GM18861 (cell line): ENCODE results near the gene DAB2IP.
"Not testable (repeated sequence)": the region's sequence is repeated elsewhere in the genome, so short reads cannot be mapped to it uniquely, and the experiment has no call there.

Source experiments
- ATAC-seq: cut with Tn5 transposase; IDR thresholded peaks from one replicate; pipeline ENCODE4 v1.9.1; 2021; ENCODE audit not compliant: unreplicated experiment

DAB2IP gene

DNA sequence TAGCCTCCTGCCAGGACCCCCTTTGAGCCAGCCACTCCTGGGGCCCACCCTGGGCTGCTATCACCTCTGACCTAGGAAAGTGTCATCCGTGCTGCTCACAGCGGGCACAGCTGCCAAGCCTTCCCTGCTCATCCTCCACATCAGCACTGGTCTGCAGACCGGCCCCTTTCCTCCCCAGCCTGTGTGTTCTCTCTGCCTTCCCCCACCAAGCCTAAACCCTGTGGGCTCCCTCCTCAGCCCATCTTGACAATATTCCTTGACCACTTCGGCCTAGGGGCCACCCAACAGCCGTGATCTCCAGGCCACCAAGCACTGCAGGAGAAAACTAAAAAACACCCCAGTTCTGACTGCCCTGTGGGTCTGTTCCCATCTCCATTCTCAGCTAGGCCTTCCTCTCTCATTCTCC is 135.1 kb downstream of the DAB2IP start:
- ATAC-seq = no peak

DNA sequence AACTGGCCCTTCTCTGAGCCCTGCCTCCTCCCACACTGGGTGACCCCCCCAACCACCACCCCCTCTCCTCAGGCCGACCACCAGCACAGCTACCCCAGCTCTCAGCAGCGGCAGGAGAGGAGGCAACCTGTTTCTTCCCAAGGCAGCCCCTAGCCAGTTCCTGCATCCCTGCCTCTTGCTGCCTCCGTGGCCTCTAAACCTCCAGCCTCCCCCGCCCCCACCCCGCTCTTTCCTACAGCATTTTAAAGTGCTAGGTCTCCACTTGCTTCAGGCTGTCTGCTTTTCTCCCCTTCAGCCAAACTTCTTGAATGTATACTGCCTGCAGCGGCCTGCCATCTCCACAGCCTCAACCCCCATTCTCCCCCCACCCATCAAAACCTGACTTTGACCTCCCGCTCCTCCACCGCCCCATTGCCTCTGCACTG is 135.6 kb downstream of the DAB2IP start:
- ATAC-seq = no peak

DNA sequence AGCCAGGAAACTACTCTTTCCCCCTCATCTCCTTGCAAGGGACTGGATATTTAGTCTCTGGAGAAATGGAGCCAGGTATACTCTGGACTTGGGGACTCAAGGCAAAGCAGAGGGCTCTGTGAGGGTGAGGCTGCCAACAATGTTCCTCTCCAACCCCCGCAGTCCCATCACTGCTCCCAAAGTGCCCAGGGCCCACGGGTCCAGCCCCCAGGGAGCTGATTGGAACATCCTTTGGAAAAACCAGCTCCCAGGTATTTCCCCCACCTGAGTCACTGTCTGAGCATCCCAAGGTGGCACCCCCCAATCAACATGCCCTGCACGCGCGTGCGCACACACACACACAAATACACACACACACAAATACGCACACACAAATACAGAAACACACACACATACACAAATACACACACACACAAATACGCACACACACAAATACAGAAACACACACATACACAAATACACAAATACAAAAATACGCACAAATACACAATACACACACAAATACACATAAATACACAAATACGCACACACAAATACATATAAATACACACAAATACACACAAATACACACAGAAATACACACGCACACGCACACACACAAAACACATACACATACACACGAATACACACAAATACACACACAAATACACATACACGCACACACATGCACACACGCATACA is 137.4 kb downstream of the DAB2IP start:
- ATAC-seq = no peak

DNA sequence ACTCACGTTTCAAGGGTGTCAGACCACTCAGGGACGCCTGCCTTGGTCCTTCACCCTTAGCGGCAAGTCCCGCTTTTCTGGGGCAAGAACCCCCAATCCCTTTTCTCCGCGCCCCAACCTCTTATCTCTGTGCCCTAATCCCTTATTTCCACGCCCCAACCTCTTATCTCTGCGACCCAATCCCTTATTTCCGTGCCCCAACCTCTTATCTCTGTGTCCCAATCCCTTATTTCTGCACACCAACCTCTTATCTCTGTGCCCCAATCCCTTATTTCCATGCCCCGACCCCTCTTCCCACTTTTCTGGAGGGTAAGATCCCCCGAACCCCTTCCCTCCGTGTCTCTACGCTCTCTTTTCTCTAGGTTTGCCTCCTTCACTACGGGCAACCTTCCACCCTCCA is 139.4 kb downstream of the DAB2IP start:
- ATAC-seq = no peak

DNA sequence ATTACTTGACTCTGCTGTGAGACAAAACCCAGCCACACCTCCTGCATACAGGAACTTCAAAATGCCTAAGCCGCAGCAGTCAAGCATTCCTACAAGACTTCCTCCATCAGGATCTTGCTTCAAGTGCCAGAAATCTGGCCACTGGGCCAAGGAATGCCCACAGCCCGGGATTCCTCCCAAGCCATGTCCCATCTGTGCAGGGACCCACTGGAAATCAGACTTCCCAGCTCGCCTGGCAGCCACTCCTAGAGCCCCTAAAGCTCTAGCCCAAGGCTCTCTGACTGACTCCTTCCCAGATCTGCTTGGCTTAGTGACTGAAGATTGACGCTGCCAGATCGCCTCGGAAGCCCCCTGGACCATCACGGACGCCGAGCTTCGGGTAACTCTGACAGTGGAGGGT is 141.0 kb downstream of the DAB2IP start:
- not testable (repeated sequence) for ATAC-seq

DNA sequence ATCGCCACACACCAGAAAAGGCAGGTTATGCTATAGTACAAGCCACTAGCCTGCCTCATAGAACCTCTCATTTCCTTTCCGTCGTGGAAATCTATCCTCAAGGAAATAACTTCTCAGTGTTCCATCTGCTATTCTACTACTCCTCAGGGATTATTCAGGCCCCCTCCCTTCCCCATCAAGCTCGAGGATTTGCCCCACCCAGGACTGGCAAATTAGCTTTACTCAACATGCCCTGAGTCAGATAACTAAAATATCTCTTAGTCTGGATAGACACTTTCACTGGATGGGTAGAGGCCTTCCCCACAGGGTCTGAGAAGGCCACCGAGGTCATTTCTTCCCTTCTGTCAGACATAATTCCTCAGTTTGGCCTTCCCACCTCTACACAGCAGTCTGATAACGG is 142.9 kb downstream of the DAB2IP start:
- ATAC-seq = not testable (repeated sequence)

DNA sequence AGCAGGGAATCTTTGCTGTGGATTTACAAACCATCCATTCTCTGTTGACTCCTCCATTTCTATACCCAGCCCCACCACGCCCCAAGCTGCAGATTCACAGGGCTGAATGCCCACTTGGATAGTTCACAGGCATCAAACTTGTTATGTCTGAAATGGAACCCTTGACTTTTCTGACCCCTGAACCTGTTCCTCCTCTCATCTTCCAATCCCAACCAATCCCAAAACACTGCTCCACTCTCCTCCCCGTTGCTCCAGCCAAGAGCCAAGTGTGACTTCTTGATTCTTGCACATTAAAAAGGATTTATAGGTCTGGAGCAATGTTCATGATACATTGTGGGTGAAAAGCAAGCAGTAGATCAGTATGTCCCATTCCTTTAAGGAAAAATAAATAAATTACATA is 145.6 kb downstream of the DAB2IP start:
- ATAC-seq = no peak

DNA sequence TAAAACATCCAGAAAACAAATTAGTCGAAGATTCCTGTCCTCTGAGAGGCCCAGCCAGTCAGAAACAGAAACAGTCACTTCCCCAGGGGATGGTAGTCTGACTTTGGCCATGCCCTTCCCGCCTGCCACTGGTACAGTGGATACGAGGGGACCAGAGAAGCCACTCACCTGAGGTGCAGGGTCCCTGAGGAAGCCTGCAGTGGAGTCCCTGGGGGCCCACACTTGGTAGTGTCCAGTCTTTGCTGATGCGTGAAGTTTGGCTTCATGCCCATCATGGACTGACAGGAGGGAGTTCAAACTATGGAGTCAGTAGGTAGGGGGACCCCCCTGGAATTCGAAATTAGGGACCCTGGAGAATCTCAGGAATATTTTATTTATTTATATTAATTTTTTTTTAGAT is 147.5 kb downstream of the DAB2IP start:
- no peak for ATAC-seq

DNA sequence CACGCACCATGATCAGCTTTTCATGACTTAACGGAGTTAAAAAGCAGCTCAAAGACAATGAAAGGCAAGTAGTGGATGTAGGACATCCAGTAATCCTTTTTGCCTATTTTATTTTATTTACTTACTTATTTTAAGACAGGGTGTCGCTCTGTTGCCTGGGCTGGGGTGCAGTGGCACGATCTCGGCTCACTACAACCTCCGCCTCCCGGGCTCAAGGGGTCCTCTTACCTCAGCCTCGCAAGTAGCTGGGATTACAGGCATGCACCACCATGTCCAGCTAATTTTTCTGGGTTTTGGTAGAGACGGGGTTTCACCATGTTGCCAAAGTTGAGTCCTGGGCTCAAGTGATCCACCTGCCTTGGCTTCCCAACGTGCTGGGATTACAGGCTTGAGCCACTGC is 148.9 kb downstream of the DAB2IP start:
- no peak for ATAC-seq

DNA sequence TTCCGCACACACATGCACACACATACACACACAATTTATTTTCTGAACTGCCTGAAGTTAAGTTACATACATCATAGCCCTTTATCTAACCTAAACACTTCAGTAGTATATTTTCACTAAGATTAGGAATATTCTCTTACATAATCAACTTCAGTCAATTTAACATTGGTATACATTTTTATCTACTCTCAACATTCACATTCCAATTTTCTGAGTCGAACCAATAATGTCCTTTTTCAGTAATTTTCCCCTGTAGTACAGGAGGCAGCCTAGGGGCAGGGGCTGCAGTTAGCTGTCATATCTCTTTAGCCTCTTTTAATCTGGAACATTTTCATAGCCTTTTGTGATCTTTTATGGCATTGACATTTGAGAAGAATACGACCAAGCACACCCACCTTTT is 150.1 kb downstream of the DAB2IP start:
- no peak for ATAC-seq

DNA sequence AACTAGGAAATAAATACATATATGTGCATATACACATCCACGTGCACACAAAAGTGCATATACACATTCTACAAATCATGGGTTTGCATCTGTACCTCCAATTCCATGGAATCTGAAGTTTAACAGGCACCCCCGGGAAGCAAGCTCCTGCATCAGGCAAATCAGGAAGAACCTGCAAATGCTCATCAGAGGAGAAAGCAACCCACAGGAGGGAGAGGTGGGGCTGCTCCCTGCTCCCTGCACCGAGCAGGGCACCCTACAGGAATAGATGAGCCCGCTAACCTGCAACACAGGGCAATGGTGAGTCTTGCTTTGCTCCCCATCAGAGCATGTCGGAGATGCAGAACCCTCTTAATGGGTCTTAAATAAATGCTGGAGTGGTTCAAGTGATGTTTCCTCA is 151.3 kb downstream of the DAB2IP start:
- ATAC-seq = no peak

DNA sequence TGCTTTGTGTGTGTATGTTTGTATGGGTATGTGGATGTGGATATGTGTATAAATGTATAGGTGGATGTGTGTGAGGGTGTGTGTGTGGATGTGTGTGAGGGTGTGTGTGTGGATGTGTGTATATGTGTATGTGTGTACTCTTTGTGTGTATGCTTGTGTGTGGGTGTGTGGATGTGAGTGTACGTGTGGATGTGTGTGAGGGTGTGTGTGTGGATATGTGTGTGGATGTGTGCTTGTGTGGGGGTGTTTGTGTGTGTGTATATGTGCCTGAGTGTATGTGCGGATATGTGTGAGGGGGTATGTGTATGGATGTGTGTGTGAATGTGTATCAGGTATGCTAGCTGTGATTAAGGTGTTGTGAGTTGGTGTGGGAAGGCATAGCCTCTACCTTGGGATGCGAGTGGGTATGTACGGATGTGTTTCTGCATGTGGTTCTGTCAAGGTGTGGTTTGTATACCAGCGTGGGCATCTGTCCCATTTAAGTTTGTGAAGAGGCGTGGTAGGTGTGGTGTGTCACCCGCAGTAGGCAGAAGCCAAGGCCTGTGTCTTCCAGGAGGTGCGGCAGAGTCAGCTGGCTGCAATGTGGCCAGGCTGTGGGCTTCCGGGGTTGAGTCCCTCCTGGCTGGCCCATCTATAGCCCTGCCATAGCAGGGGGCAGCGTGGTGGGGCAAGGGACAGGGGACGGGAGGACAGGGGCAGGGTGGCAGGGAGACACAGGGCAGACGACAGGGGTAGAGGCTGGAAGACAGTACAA is 155.8 kb downstream of the DAB2IP start:
- no peak for ATAC-seq

DNA sequence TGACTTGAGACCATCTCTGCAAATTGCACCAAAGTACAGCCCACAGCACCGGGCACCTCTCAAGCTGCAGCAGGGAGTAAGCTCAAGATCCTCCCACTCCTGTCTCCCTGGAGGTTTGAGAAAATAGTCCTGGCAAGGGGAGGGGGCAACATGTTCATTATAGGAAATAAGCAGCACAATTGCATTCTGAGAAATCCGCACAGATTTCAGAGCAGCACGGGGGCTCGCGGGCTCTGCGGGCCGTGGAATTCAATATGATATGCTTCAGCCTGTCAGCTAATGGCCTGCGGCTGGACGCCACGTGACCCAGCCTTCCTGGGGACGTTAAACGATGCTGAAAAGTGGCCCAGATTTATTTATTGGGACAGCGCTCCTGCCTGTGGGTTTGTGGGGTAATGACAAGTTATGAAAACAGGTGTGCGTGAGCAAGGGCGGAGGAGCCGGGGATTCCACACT is 156.4 kb downstream of the DAB2IP start:
- ATAC-seq = no peak

DNA sequence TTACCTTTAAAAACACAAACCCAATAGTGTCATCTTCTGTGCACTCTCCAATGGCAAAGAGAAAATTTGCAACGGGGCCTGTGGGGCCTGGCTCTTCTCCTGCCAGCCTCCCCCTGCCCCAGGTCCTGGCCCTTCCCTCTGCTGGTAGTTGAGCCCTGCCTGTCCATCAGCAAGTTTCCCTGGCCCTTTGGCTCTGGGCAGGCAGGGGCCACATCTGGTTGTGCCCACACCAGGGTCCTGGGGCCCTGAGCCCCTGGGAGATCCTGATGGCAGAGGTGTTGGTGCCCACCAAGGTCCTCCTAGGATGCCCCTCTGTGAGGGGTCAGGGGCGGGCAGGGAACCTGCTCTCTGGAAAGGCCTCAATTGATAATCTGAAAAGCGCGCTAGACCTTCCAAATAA is 157.3 kb downstream of the DAB2IP start:
- no peak for ATAC-seq

DNA sequence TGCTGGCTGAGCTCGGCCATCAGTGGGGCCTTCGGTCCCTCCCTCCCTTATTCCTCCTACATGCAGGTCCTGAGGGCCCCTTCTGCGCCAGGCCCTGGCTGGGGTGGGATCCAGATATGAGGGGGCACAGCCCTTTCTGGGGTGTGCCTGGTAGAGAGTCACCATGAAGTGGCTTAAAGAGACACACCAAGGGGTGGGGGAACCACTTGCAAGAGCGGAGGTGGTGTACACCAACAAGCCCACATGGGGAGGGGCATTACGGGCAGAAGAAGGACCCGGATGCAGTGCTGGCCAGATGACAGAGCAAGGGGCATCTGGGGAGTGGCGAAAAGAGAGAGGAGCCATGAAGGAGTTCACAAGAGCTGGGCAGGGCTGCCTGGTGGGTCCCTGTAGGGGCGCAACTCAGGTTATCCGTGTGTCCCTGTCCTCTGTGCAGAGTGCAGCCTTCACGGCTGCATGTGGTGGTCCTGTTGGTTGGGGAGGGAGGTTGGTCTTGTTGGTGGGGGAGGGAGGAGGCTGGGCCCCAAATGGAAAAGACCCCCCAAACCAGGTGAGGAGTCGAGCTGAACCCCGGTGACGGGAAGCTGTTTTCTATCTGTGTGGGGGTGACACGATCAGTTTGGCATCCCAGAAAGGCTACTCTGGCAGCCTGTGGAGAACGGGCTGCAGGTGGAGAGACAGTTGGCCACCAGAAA is 158.1 kb downstream of the DAB2IP start:
- ATAC-seq = no peak

DNA sequence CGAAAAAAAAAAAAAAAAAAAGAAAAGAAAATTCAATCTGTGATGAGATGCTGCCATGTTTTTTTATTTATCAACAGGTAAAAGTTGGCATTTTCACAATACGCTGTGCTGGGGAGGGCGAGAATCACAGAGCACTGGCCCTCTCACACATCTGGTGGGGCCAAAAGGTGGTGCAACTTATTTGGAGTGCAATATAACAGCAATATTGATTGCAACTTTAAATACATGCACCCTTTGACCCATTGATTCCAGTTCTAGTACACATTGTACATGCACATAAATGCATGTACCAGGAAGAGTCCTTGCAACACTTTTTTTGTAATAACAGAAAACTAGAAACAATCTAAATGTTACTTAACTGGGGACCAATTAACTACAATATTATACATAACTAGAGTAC is 159.1 kb downstream of the DAB2IP start:
- no peak for ATAC-seq

DNA sequence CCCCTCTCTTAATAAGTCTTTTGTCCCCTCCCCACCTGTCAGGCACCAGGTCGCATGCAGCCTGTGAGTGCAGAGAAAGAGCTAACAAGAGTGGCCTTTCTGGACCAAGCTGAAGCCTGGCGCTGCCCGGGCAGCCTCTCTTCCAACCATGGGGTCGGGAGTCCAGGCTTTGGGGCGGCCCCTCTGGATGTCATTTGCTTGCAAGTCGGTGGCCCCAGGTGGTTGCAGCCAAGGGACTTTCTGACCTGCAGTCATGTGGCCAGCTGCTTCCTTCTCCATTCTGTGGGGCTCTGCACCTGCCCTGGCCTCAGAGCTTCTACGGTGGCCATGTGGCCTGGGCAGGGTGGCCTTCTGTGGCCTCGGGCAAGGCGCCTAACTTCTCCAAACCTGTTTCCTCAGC is 159.7 kb downstream of the DAB2IP start:
- no peak for ATAC-seq

DNA sequence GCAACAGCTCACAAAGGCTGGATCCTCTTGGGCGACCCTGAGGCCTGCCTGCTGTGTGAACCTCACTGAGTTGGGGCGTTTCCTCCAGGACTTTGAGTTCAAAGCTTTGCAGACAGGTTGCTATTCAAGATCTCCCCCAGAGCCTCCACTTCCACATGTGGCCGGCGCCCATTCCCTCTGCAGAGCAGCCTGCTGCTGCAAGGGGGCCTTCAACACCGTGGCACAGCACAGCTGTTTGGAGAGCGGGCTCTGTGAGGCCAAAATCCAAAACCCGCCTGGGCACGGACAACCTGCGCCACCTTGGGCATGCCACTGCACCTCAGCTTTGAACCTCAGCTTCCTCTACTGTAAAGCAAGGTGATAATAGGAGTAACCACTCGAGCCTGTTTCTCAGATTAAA is 160.3 kb downstream of the DAB2IP start:
- no peak for ATAC-seq

DNA sequence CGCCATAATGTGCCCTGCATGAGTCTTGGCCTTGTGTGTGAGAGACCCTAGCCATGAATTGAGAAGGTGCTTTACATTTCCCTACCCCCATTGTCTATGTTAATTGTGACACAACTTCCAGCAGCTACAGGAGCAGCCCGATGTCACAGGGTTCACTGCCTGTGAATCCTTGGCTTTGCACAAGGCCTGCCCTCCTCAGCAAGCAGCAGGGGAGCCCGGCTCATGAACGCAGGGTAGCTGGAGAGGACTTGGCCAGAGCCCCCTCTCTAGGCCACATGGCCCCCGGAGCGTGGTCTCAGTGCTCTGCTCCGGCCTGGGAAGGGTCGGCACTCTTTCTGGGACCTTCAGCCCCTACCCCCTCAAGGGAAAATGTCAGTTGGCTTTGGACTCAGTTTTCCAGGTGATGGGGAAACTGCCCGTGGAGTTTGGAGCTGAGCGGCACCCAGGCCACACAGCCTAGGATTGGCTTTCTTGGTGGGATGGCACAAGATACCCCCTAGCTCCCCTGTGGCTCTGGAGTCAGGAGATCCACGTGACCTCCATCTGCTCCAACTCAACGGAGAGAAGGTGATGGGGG is 160.8 kb downstream of the DAB2IP start:
- no peak for ATAC-seq

DNA sequence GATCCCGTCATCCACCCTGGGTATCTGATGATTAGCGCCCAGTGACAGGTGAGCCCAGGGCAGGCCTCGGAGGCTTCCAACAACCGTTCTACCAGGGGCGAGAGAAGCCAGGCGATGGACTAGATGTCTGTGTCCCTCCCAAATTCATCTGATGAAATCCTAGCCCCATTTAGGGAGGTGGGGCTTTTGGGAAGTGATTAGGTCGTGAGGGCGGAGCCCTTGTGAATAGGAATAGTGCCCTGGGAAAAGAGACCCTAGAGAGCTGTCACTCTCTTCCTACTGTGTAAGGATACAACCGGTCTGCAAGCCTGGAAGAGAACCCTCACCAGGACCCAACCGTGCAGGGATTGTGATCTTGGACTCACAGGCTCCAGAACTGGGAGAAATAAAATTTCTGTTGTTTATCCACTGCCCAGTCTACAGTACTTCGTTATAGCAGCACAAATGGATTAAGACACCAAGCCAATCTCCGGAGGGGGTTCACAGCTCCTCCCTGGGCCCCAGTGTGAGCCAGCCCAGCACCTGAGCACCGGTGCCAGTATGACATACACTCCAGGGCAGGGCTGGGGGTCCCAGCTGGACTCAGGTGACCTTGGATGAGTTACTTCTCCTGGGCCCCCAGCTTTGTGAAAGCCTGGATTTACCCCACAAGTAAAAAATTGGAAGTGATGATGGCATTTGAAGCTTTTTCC is 162.2 kb downstream of the DAB2IP start:
- no peak for ATAC-seq

DNA sequence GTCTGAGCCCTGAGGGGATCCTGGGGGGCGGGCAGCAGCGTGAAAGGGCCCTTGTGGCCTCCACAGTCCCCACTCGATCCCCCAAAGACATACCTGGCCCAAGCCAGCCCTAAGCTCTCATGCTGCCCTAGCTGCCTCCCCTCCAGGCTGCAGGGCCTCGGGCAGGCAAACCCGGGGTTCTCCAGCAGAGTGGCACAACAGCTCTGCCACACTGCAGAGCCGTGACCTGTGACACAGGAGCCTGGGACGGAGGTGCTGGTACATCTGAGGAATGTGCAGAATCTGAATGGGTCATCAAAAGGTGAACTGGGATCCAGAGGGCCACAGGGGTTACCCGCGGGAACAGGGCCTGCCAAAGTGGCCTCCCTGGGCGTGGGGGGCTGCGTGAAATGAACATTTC is 163.2 kb downstream of the DAB2IP start:
- no peak for ATAC-seq
